Caco-2 (cell line): Measurements from ENCODE around the gene SLK. TPM values are rescaled to one million over a fixed set of nuclear protein-coding genes. Genes with fewer than 3 reads are reported as not detected.

Experiments
- BruUV-seq: library from RNA; stranded (reverse); fragments of 400-500 nt; replicated peaks from 2 replicates; lab custom pipeline; 2021; lab: Mats Ljungman, UMichigan
- CTCF ChIA-PET: fragments of 300-600 bp; sonication (Branson Sonifier 250); formaldehyde crosslinking; loops from one replicate; lab custom pipeline; 2022; ENCODE audit warnings: antibody characterized with exemption; lab: Charles Lee
- POLR2A ChIA-PET: fragments of 300-600 bp; sonication (Branson Sonifier 250); formaldehyde crosslinking; loops from one replicate; lab custom pipeline; 2022; ENCODE audit warnings: antibody characterized with exemption; lab: Charles Lee
- DNase-seq, 2 experiments: peaks; one replicate each; pipeline versions ENCODE4 v3.0.0 to v3.0.0-alpha.2; 2020 to 2022
- H3K27me3 ChIP-seq: replicated peaks from 2 replicates; pipeline ENCODE4 v1.6.0; 2011; ENCODE audit warnings: low read length; ENCODE audit not compliant: control insufficient read depth, insufficient read depth
- H3K36me3 ChIP-seq: 2 replicates; pipeline ENCODE4 v1.5.1; 2011; ENCODE audit warnings: low read length; ENCODE audit not compliant: control insufficient read depth, insufficient read depth
- H3K4me1 ChIP-seq: fragments of 250-450 bp; sonication (Bioruptor Pico); 2 replicates; pipeline ENCODE4 v1.5.1; 2020; ENCODE audit warnings: mild to moderate bottlenecking
- H3K4me3 ChIP-seq: 2 replicates; pipeline ENCODE4 v1.5.1; 2011; ENCODE audit warnings: low read depth, mild to moderate bottlenecking, control low read depth, low read length
- H3K9me3 ChIP-seq: fragments of 250-450 bp; sonication (Bioruptor Pico); 2 replicates; pipeline ENCODE4 v1.5.1; 2020; ENCODE audit warnings: mild to moderate bottlenecking, moderate library complexity
- H3K27ac Mint-ChIP-seq: one replicate; pipeline ENCODE4 v1.8.0; 2022; ENCODE audit warnings: mixed read lengths; ENCODE audit not compliant: unreplicated experiment
- H3K27me3 Mint-ChIP-seq: one replicate; pipeline ENCODE4 v1.8.0; 2022; ENCODE audit warnings: mixed read lengths; ENCODE audit not compliant: insufficient read depth, unreplicated experiment
- H3K36me3 Mint-ChIP-seq: one replicate; pipeline ENCODE4 v1.8.0; 2022; ENCODE audit warnings: mild to moderate bottlenecking, mixed read lengths; ENCODE audit not compliant: insufficient read depth, unreplicated experiment
- H3K4me1 Mint-ChIP-seq: one replicate; pipeline ENCODE4 v1.8.0; 2022; ENCODE audit warnings: low read depth, mixed read lengths; ENCODE audit not compliant: unreplicated experiment
- H3K4me3 Mint-ChIP-seq: one replicate; pipeline ENCODE4 v1.8.0; 2022; ENCODE audit warnings: mild to moderate bottlenecking, moderate library complexity, mixed read lengths; ENCODE audit not compliant: unreplicated experiment
- H3K9me3 Mint-ChIP-seq: one replicate; pipeline ENCODE4 v1.8.0; 2022; ENCODE audit warnings: mixed read lengths; ENCODE audit not compliant: unreplicated experiment
- intact Hi-C: fragments of 100-400 bp; cut with micrococcal nuclease; formaldehyde crosslinking; loops from one replicate; pipeline ENCODE4 v1.10.0; 2022; ENCODE audit not compliant: unreplicated experiment
- total RNA-seq: library from RNA; stranded (reverse); gene quantifications from 2 replicates; pipeline ENCODE4 v1.2.3, GENCODE V29; 2022
- TF ChIP-seq, protein P1 (sequence below), 2 experiments: fragments of 200-600 bp in 1 of 2; IDR thresholded peaks; 1 replicate in 1 of 2; 2 replicates in 1 of 2; pipeline versions ENCODE4 v1.5.1 to v1.8.0; 2011 to 2022; ENCODE audit warnings: antibody characterized with exemption in 1 of 2, control low read depth in 1 of 2, inconsistent platforms in 1 of 2, low read depth in 1 of 2, low read length in 1 of 2, mild to moderate bottlenecking in 1 of 2, moderate library complexity in 1 of 2; ENCODE audit not compliant: insufficient read depth in 1 of 2, severe bottlenecking in 1 of 2, unreplicated experiment in 1 of 2

SLK gene
- total RNA-seq, 1 experiment from 2014 or later: 39.5 TPM

DNA sequence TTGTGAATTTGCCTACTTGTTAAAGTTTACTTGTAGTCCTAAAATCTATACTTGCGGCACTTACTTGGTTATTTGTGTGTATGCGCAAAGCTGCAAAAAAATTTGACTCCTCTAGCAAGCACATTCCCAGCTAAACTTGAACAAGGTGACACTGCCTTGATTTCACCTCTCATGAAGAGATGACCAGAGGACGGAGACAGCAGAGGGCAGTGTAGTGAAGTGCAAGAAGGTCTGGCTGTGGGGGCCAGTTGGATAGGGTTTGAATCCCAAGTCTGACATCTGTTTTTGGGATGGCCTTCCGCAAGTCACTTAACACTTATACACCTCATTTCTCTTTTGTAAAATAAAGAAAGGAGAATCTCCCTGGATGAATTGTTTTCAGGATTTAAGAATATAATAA, 15.7 kb downstream of the SLK start:
- intact Hi-C loops: loop anchor here (5.0 to 10.0 kb wide), 3 partner anchors 95 to 222 kb away; partner anchors contain the start of gene SFR1

DNA sequence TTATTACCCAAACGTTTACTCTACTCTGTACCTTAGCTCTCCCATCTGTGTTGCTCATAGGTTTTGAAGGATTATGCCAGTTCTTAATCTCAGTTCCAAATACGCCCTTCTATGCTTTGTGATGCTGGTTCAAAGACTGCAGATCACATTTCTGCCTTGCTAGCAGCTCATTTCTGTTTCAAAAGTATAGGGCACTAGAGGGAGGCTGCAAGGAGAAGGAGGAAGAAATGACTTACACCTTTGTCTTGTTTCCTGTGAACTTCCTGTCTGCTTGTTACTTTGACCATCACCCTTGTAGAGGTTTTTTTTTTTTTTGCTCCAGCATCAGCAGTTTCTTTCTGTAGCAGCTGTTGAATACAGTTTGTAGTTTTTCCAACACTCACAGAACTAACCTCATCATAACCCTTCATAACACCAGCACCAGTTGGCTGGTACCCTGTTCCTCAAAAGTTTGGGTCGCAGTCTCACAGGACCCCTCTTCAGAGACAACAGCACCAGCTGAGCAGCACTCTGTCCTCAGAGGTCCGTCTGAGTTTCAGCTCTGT, 16.5 kb downstream of the SLK start:
- CTCF ChIA-PET: interaction anchor here (0.6 to 1.1 kb wide), 2 partner anchors 44 to 95 kb away, joined by 3 read pairs; no protein-coding TSS in a partner anchor
- H3K27ac Mint-ChIP-seq: no peak overlapping the region

More for the DNA sequence above, 15.7 kb downstream of the SLK start:
- no peak overlapping the region for H3K27ac Mint-ChIP-seq
- no peaks in the 10 kb centered on the region for H3K36me3 Mint-ChIP-seq
- ChIA-PET CTCF (interaction anchor here (0.6 to 1.2 kb wide), 4 partner anchors 13 to 94 kb away, joined by 3 to 5 read pairs (median 3); no protein-coding TSS in a partner anchor), POLR2A (no interaction called here)
- peak; percentile 51 to 52 for DNase-seq
- no peak overlapping the region for H3K4me3 Mint-ChIP-seq
- BruUV-seq: no TSS peak
- Histone ChIP-seq H3K4me3 (no peak overlapping the region), H3K27me3 (no peaks in the 10 kb centered on the region), H3K4me1 (peaks cover 10% of the 10 kb centered on the region), H3K36me3 (no peaks in the 10 kb centered on the region), H3K9me3 (no peaks in the 10 kb centered on the region)
- TF ChIP-seq, protein P1, sequence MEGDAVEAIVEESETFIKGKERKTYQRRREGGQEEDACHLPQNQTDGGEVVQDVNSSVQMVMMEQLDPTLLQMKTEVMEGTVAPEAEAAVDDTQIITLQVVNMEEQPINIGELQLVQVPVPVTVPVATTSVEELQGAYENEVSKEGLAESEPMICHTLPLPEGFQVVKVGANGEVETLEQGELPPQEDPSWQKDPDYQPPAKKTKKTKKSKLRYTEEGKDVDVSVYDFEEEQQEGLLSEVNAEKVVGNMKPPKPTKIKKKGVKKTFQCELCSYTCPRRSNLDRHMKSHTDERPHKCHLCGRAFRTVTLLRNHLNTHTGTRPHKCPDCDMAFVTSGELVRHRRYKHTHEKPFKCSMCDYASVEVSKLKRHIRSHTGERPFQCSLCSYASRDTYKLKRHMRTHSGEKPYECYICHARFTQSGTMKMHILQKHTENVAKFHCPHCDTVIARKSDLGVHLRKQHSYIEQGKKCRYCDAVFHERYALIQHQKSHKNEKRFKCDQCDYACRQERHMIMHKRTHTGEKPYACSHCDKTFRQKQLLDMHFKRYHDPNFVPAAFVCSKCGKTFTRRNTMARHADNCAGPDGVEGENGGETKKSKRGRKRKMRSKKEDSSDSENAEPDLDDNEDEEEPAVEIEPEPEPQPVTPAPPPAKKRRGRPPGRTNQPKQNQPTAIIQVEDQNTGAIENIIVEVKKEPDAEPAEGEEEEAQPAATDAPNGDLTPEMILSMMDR (IDR thresholded peaks at IDR 0.05; ENCODE audit: insufficient read depth in 1 of 2, low read depth in 1 of 2, low read length in 1 of 2, severe bottlenecking in 1 of 2, unreplicated experiment in 1 of 2): peak; percentile 52 to 57
- H3K9me3 Mint-ChIP-seq: no peaks in the 10 kb centered on the region
- no peaks in the 10 kb centered on the region for H3K27me3 Mint-ChIP-seq
- peaks cover 7% of the 10 kb centered on the region for H3K4me1 Mint-ChIP-seq

DNA sequence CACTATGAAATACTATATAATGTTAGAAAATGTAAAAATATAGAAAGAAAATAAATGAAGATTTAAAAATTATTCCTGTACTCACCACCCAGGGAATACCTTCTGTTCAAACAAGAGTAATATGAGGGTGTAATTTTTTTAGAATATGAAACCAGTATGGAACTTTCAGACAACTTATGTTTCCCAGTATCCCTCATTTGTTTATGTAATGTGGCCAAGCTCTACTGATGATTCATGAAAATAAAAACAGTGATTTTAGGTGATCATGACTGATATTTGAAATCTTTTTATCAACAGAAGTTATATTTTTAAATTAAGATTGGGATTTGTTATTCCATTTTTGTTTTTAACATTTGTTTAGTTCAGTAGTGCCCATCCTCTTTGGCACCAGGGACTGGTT, 18.8 kb downstream of the SLK start:
- Mint-ChIP-seq H3K4me1 (peaks cover 14% of the 10 kb centered on the region), H3K27me3 (no peaks in the 10 kb centered on the region), H3K27ac (no peak overlapping the region), H3K36me3 (no peaks in the 10 kb centered on the region), H3K9me3 (no peaks in the 10 kb centered on the region), H3K4me3 (no peak overlapping the region)
- Histone ChIP-seq H3K36me3 (no peaks in the 10 kb centered on the region), H3K4me3 (no peak overlapping the region), H3K27me3 (no peaks in the 10 kb centered on the region), H3K4me1 (no peaks in the 10 kb centered on the region; the same call in 1 of the 2 replicates), H3K9me3 (no peaks in the 10 kb centered on the region)
- BruUV-seq: no TSS peak
- no peak for DNase-seq
- intact Hi-C loops: loop anchor here (10.0 kb wide), 1 partner anchor 219 kb away; no protein-coding TSS in a partner anchor
- TF ChIP-seq, protein P1 (IDR thresholded peaks at IDR 0.05; ENCODE audit: insufficient read depth in 1 of 2, low read depth in 1 of 2, low read length in 1 of 2, severe bottlenecking in 1 of 2, unreplicated experiment in 1 of 2): no peak
- ChIA-PET CTCF (no interaction called here), POLR2A (no interaction called here)

More for the DNA sequence above, 16.5 kb downstream of the SLK start:
- no TSS peak for BruUV-seq
- Mint-ChIP-seq H3K9me3 (no peaks in the 10 kb centered on the region), H3K4me3 (no peak overlapping the region), H3K4me1 (peaks cover 7% of the 10 kb centered on the region), H3K36me3 (no peaks in the 10 kb centered on the region), H3K27me3 (no peaks in the 10 kb centered on the region)
- Histone ChIP-seq H3K27me3 (no peaks in the 10 kb centered on the region), H3K4me1 (peaks cover 10% of the 10 kb centered on the region), H3K9me3 (no peaks in the 10 kb centered on the region), H3K4me3 (no peak overlapping the region), H3K36me3 (no peaks in the 10 kb centered on the region)
- POLR2A ChIA-PET: interaction anchor here (0.6 kb wide), 1 partner anchor 31 kb away, joined by 3 read pairs; no protein-coding TSS in a partner anchor
- no peak for DNase-seq
- intact Hi-C loops: loop anchor here (5.0 to 10.0 kb wide), 3 partner anchors 96 to 221 kb away; partner anchors contain the start of gene SFR1
- TF ChIP-seq, protein P1 (IDR thresholded peaks at IDR 0.05; ENCODE audit: insufficient read depth in 1 of 2, low read depth in 1 of 2, low read length in 1 of 2, severe bottlenecking in 1 of 2, unreplicated experiment in 1 of 2): no peak
